ENCODE data around the gene FANCM.

FANCM gene, protein sequence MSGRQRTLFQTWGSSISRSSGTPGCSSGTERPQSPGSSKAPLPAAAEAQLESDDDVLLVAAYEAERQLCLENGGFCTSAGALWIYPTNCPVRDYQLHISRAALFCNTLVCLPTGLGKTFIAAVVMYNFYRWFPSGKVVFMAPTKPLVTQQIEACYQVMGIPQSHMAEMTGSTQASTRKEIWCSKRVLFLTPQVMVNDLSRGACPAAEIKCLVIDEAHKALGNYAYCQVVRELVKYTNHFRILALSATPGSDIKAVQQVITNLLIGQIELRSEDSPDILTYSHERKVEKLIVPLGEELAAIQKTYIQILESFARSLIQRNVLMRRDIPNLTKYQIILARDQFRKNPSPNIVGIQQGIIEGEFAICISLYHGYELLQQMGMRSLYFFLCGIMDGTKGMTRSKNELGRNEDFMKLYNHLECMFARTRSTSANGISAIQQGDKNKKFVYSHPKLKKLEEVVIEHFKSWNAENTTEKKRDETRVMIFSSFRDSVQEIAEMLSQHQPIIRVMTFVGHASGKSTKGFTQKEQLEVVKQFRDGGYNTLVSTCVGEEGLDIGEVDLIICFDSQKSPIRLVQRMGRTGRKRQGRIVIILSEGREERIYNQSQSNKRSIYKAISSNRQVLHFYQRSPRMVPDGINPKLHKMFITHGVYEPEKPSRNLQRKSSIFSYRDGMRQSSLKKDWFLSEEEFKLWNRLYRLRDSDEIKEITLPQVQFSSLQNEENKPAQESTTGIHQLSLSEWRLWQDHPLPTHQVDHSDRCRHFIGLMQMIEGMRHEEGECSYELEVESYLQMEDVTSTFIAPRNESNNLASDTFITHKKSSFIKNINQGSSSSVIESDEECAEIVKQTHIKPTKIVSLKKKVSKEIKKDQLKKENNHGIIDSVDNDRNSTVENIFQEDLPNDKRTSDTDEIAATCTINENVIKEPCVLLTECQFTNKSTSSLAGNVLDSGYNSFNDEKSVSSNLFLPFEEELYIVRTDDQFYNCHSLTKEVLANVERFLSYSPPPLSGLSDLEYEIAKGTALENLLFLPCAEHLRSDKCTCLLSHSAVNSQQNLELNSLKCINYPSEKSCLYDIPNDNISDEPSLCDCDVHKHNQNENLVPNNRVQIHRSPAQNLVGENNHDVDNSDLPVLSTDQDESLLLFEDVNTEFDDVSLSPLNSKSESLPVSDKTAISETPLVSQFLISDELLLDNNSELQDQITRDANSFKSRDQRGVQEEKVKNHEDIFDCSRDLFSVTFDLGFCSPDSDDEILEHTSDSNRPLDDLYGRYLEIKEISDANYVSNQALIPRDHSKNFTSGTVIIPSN (N-terminal part only)

DNA sequence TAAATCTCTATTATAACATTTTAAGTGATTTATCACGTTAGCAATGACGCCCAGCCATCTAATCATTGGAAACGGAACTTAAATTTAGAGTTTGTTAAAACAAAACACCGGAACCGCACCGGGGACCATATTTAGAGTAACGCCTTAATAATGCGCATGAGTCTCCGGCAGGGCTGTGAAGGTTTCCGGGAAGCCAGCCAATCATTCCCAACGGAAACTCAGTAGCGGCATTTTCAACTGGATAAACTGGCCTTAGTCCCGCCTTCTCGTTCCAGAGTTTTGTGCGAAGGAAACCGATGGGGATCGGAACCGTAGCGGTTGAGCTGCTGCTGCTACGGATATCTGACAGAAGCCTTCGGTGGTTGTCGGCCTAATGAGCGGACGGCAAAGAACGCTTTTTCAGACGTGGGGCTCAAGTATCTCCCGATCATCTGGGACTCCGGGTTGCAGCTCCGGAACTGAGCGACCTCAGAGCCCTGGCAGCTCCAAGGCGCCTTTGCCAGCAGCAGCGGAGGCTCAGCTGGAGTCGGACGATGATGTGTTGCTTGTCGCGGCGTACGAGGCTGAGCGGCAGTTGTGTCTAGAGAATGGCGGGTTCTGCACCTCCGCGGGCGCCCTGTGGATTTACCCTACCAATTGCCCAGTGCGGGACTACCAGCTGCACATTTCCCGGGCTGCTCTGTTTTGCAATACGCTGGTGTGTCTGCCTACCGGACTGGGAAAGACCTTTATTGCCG is at the start of gene FANCM:
FANCM (plus strand) TSS at position 272 of the 737 bp plus-strand sequence; CDS start at position 374, 102 bp downstream.
- peak; percentile 94 for DNase-seq

DNA sequence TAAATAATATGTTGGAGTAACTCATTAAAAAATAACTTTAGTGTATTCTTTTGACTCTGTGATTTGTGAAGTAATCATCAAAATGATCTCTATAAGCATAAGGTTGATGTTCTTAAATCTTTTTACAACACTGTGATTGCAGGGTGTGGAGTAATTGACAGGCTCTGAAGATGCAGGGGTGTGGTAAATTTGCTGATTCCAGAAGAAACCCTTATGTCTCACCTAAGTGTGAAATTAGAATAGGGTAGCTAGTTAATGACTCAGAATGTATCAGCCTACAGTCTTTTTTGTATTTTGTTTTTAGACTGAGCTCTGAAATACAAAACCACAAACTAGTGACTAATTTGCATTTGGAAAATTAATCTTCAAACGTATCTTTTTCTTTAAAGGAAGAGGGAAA is 45.9 kb upstream of the FANCM start:
- DNase-seq = no peak

DNA sequence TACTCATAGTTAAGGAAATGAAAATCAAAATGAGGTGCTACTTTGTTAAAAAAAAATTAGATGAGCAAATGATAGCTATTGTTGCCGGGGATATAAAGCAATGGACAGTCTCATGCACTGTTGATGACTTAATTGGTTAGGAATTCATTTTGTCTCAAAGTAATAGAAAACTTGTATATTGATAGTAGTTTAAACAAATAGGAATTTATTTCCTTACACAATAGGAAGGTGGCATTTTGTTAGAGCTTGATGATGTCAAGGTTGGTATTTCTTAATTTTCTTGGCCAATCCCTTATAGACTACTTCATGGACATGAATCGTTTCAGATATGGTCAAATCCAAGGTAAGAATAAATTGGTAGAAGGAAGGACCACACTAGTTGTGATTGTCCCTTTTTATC is 44.0 kb upstream of the FANCM start:
- DNase-seq = no peak

DNA sequence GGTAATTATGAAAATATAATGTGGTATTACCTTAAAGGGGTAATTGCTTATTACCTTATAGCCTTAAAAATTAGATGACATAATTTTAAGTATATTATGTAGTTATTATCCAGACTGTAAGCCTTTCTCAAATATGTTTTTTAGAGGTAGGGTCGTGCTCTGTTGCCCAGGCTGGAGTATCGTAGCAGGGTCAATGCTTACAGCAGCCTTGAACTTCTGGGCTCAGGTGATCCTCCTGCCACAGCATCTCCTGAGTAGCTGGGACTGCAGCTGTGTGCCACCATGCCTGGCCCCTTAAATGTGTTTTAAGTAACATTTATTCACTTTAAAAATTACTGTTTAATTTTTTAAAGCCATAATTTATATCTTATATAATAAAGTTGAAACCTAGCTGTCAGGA is 41.5 kb upstream of the FANCM start:
- DNase-seq = no peak

DNA sequence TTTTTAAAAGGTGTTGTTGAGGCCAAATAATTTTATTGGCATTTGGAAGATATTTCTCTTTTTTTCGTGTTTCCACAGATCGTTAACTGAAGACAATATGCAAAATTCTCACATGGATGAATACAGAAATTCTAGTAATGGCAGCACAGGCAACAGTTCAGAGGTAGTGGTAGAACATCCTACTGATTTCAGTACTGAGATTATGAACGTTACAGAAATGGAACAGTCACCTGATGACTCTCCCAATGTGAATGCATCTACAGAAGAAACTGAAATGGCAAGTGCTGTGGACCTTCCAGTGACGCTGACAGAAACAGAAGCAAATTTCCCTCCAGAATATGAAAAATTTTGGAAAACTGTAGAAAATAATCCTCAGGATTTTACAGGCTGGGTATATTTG is 40.6 kb upstream of the FANCM start:
- DNase-seq = no peak

DNA sequence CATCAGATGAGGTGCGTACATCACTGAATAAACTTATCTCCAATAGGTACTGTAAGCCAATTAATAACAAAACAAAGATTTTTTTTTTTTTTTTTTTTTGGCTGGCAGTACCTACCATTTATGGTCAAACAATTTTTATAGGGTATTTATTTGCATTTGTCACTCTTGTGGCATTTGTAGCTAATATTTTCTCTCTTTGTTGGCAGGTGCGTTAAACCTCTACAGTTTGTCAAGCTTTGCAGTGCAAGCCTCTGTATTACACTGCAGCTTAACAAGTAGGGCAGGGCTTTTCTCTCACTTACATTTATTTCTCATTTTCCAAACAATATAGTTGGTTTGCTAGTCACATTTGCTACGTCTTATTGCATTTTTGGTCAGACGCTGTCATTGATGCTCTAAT is 39.5 kb upstream of the FANCM start:
- DNase-seq = no peak

DNA sequence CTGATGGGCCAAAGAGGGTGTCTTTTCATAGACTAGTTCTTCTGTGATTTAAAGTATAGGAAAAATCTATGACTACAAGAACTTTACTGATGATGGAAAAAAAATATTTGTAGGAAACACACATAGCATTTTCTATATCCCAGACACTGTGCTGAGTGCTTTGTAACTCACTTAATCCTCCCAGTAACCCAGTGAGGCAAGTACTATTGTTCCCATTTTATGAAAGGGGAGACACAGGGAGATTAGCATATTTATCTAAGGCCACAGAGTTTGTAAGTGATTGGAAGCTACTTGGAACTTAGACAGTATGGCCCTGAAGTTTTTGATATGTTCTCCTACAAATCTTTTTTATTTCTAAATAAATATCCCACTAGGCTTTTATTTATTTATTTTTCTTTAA is 31.9 kb upstream of the FANCM start:
- DNase-seq = no peak

DNA sequence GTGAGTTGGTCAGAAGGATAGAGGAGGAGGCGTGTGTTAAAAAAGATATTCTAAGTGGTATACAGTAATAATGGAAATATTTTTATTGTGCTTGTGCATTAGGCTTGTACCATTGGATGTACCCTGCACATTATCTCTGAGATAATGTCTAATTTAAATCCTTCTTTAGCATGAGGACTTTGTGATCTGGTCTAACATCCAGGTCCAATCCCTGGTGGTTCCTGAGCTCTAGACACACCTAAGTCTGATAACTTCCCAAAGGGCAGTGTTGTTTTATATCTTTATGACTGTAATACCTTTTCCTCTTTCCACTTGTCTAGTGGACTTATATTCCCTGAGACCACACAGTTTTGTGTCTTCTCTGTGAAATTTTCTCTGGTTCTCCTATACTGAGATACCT is 31.2 kb upstream of the FANCM start:
- no peak for DNase-seq

DNA sequence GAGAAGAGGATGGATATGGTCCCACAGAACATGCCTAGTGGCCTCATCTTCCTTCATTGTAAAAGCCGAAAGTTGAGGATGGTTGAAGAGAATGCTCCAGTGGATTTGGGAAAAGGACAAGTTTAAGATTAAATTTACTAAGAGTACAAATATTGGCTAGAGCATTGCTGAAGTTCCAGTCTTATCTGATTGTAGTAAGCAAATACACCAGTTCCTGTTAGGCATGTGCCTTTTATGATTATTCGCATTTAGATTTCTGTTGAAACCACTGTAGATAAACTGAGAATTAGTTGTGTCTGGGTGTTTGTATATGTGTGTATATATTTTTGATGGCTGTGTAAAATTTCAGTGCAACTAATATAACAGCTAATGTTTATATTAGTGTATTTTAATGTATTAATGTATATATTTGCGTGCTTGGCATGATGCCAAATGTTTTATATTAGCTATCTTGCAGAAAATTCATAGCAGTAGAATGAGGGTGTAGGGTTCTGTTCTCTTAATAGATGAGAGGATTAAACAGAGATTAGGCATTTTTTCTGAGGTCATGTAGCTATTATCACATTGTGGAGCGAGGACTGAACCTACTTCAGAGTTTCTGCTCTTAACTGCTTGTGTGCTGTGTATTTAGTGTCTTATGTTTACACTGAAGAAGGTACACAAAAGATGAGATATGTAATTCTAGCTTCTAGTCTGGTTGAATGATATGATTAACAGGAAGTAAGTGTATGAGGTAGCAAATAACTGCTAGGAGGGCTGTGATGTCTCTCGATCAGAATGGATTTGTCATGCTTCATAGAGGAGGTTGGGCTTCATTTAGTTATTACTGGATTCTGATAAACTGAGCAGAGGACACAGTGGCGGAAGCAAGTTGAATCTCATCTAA is 22.6 kb upstream of the FANCM start:
- DNase-seq = no peak

DNA sequence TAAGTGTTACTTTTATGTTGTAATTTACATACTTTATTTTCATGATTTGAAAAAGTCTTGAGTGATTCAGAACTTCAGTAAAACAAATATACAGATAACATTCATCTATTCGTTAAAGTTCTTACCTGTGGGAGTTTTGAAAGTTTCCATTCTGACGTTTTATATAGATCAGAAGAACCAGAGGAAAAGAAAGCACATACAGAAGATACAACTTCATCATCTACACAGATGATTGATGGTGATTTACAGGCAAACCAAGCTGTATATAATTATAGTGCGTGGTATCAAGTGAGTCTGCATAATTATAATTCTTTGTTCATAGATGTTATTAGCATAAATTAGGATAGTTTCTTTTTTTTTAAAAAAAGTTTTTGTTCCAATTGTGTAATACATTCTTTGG is 21.4 kb upstream of the FANCM start:
- no peak for DNase-seq

DNA sequence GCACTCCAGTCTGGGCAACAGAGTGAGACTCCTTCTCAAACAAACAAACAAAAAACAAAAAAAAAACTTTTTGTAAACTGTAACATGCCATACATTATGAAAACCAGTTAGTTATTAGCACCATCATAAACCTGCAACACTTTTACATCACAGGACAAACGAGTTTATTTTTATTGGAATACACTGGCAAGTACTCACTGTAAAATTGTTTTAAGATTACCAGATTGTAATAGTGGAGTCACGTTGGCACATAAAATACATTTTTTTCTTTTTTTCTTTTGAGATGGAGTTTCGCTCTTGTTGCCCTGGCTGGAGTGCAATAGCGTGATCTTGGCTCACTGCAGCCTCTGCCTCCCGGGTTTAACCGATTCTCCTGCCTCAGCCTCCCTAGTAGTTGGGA is 17.1 kb upstream of the FANCM start:
- no peak for DNase-seq

DNA sequence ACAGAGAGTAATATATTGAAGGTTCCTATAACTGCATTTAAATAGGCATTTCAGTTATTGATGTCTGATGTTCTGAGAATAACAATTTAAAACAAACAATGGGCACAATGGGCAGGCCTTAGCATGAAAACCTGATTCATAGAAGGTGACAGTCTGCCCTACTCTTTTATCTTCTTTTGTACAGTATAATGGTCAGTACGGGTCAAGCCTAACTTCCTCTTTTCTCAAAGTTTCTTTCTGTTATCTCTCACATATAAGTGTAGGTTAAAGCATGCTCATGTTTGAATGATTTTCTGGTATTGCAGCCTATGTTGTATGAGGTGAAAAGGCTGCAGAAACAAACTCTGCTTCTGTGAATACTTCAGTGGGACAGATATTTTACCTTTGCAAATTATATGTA is 15.6 kb upstream of the FANCM start:
- DNase-seq = no peak

DNA sequence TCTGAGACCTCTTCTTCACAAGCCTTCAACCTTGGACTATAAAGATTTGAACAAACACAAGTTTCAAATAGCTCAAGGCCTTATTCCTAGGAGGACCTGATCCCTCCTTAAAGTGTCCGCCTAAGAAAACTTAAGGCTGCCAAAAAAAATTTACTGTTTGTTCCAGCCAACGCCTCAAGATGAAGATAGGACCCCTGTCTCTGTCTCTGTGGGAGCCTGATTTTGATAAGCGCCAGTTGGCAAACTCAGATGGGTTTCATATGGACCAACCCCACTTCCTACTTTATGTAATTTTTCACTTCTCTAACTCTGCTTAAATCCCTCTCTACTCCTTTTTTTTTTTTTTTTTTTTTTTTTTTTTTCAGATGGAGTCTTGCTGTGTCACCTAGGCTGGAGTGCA is 12.5 kb upstream of the FANCM start:
- DNase-seq = no peak

DNA sequence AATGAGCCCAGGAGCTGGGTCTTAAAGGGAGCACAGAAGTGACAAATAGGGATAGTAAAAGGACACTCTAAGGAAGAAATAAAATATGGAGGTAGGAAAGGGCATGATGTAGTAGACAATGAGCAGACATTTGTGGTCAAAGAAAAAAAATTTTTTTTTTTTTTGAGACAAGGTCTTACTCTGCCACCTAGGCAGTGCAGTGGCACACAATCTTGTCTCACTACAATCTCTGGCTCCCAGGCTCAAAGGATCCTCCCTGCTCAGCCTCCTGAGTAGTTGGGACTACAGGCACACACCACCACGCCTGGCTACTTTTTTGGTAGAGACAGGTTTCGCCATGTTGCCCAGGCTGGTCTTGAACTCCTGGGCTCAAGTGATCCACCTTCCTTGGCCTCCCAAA is 10.0 kb upstream of the FANCM start:
- DNase-seq = no peak

DNA sequence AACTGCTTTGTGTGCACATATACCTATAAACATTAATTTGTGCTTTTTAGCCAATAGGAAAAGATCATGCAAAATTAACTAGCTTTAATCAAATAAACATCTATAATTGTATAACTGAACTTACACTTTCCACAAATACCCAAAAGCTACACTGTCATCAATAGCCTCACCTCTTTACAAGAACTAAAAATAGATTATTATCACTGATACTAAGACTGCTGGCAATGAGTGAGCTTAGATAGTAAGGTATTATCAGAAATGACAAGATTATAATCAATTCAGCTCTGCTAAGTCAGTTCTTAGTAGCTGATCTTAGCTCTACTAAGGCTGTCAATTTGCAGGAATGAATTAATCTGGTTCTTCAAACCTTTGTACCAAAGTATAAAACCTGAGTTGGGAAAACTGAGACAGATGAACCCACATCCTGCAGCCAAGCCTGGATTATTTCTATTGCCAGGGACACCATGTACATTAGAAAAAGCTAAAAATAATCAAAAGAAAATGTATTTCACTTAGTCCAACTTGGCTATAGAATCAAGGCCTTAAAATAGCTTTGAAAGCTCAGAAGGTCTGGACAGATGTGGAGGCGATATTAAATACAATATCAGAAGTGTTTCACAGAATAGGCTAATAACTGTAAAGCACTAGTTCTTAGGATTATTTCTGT is 6.6 kb upstream of the FANCM start:
- DNase-seq = no peak

DNA sequence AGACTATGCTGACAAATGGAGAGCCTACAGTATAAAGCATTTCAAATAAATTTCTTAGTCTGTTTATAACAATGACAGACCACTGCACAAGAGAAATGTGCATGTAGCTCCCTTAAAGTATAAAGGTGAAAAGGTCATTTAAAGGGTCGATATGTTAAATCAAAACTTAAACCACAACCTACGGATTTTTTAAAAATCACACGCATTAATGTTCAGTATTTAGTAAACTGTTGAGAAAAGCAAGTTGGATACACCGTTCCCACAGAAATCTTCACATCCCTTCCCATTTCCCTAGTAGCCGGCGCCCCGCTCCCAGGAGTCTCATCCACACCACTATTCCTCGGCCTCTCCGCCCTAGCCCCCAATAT is 2.1 kb upstream of the FANCM start:
- DNase-seq = no peak

DNA sequence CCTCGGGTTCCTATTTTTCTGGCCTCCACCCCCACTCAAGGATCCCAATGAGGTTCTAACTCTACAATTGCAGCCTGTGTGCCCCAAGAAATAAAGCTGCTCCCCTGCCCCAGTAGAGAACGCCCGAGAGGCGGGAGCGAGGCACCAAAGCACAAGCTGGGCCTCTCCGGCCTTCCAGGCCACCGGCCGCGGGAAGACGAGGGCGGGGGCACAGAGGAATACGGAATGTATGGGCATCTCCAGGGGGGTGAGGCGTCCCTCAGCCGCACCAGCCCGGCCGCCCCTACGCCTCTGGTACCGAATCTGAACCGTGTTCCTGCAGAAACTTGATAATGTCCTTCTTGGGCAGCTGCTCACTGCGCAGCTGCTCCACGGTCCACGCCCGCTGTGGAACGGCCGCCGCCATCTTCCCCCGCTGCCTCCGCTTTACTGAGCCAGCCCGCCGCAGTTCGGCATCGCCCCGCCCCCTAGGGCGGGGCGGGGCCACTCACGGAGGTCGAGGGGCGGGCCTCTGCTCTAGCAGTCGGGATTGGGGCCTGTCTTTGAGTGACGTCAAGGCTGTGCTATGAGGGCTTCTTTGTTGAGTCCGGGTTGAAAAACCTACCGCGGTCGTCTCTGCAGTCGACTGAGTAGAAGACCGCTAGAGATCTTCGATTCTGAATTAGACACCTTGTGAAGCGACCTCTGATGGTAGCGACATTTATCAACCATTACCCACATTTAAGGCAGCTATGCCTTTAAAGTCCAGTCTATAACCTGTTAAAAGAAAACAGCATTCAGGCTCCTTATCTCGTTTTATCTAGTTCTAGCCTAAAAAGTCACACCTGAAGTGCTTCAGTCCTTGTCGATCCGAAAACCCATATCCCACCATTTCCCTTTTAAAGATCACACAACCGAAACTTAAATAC is 1.4 kb upstream of the FANCM start, which contains the start of gene FKBP3:
FKBP3 (minus strand) TSS at position 431 of the 908 bp plus-strand sequence; CDS start at position 406, 25 bp downstream.
- peak; percentile 100 for DNase-seq

DNA sequence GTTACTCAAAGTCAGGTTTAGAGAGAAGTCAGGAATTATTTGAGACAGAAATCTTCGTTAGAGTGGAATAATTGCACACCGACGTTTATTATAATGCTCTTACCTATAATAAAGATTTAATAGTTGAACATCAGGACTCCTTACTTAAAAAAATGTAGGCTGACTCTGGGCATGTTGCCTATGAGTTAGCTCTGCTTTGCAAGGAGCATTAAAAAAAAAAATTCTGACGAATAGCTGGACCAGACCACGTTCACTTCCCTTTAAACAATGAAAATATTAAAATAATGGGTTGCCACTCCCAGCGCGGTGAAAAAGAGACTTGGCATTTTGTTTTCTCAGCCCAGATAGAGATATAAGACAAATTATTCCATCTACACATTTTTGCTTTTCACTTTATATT is 574 bp upstream of the FANCM start:
- no peak for DNase-seq

DNA sequence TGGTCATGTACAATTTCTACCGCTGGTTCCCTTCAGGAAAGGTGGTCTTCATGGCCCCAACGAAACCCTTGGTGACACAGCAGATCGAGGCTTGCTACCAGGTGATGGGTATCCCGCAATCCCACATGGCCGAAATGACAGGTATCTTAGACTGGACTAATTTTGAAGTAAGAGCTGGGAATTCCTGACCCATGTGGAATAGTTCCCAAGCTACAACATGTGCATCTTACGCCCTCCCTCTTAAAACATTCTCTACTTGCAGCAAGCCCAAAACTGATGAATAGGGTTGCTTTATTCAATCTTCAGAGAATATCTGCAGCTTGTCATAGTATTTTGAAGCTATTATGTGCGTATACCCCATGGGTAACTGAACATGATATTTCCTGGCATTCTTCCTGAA is 669 bp downstream of the FANCM start:
- DNase-seq = no peak
